ENCODE data around the gene AGTRAP. TPM values are rescaled to one million over a fixed set of nuclear protein-coding genes. Genes with fewer than 3 reads are reported as not detected.

The AGTRAP gene
- total RNA-seq, 1 experiment from 2014 or later: 23.6 TPM

- ChIA-PET POLR2A (ENCODE audit: low non-redundant PET) (no interaction called here), CTCF (no interaction called here)
- no peak within 1 kb of the TSS for H3K4me3 ChIP-seq (ENCODE audit: low read depth, low read length, poor library complexity, severe bottlenecking)
- H3K9me3 ChIP-seq (ENCODE audit: low read depth, low read length, poor library complexity, severe bottlenecking): no peaks in the 10 kb centered on the region
- intact Hi-C loops (cut with micrococcal nuclease; ENCODE audit: unreplicated experiment): no loop called here
- DNase-seq (ENCODE audit: low spot score): no peak
- TF ChIP-seq, protein P1, sequence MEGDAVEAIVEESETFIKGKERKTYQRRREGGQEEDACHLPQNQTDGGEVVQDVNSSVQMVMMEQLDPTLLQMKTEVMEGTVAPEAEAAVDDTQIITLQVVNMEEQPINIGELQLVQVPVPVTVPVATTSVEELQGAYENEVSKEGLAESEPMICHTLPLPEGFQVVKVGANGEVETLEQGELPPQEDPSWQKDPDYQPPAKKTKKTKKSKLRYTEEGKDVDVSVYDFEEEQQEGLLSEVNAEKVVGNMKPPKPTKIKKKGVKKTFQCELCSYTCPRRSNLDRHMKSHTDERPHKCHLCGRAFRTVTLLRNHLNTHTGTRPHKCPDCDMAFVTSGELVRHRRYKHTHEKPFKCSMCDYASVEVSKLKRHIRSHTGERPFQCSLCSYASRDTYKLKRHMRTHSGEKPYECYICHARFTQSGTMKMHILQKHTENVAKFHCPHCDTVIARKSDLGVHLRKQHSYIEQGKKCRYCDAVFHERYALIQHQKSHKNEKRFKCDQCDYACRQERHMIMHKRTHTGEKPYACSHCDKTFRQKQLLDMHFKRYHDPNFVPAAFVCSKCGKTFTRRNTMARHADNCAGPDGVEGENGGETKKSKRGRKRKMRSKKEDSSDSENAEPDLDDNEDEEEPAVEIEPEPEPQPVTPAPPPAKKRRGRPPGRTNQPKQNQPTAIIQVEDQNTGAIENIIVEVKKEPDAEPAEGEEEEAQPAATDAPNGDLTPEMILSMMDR (conservative IDR thresholded peaks at IDR 0.05; ENCODE audit: low read depth, low read length): no peak
- TF ChIP-seq EZH2 (IDR thresholded peaks at IDR 0.05; ENCODE audit: borderline replicate concordance, low read depth, low read length, poor library complexity, severe bottlenecking): no peak
- H3K27me3 ChIP-seq (replicated peaks; ENCODE audit: insufficient read depth, low read depth, low read length, poor library complexity): no peaks in the 10 kb centered on the region
- no peaks in the 10 kb centered on the region for H3K4me1 ChIP-seq (ENCODE audit: insufficient read depth, low read length, poor library complexity, severe bottlenecking)
- H3K36me3 ChIP-seq (ENCODE audit: insufficient read depth, low read length, poor library complexity, severe bottlenecking): no peaks in the 10 kb centered on the region
- BruUV-seq (replicated peaks): no TSS peak
- H3K27ac ChIP-seq (ENCODE audit: low read depth, low read length, poor library complexity, severe bottlenecking): no peak within 1 kb of the TSS
Measured at GRCh38 chr1:11761988-11762406, 26.1 kb downstream of the AGTRAP start, which contains the start of gene C1orf167. TSS of gene C1orf167 (plus strand) at chr1:11762193. CDS start at chr1:11764401, 2,208 bp downstream.

DNA sequence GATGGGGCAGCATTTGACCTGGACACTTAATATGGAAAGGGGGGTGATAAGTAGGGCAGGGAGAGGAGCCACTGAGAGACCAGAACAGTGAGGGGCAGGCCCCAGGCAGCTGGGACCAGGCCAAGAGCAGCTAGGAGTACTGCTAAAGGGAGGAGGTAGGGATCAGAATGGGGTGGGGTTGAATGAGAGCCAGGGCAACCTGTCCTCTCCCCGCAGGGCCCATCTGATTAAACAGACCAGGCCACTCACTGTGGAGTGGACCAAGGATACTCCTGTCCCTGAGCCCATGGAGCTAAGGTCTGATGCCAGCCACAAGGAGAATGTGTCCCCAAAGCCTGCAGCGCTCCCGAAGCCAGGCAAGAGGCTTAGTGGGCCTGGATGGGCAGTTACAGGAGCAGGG lies 28.2 kb downstream of the AGTRAP start:
- no peak overlapping the region for H3K4me3 ChIP-seq (ENCODE audit: low read depth, low read length, poor library complexity, severe bottlenecking)
- H3K27me3 ChIP-seq (replicated peaks; ENCODE audit: insufficient read depth, low read depth, low read length, poor library complexity): no peaks in the 10 kb centered on the region
- ChIA-PET POLR2A (ENCODE audit: low non-redundant PET) (no interaction called here), CTCF (interaction anchor here (0.6 kb wide), 1 partner anchor 210 kb away, joined by 4 read pairs; no protein-coding TSS in a partner anchor)
- no peak for DNase-seq (ENCODE audit: low spot score)
- TF ChIP-seq, protein P1 (conservative IDR thresholded peaks at IDR 0.05; ENCODE audit: low read depth, low read length): no peak
- TF ChIP-seq EZH2 (IDR thresholded peaks at IDR 0.05; ENCODE audit: borderline replicate concordance, low read depth, low read length, poor library complexity, severe bottlenecking): no peak
- no peaks in the 10 kb centered on the region for H3K36me3 ChIP-seq (ENCODE audit: insufficient read depth, low read length, poor library complexity, severe bottlenecking)
- intact Hi-C loops (cut with micrococcal nuclease; ENCODE audit: unreplicated experiment): no loop called here
- BruUV-seq (replicated peaks): no TSS peak
- H3K4me1 ChIP-seq (ENCODE audit: insufficient read depth, low read length, poor library complexity, severe bottlenecking): no peaks in the 10 kb centered on the region
- no peaks in the 10 kb centered on the region for H3K9me3 ChIP-seq (ENCODE audit: low read depth, low read length, poor library complexity, severe bottlenecking)
- no peak overlapping the region for H3K27ac ChIP-seq (ENCODE audit: low read depth, low read length, poor library complexity, severe bottlenecking)

DNA sequence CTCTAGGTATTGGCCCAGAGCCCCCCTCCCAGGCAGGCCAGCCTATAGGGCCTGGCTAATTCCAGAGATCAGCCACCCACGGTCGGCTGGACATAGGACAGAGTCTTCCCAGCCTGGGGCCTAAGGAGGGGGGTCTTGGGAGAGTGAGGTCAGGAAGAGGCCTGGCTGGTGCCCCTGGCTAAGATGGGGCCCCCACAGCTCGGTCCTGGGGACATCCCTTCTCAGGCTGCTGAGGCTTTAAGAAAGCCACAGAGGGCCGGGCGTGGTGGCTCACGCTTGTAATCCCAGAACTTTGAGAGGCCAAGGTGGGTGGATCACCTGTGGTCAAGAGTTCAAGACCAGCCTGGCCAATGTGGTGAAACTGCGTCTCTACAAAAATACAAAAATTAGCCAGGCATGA lies 28.6 kb downstream of the AGTRAP start:
- Histone ChIP-seq H3K27ac (ENCODE audit: low read depth, low read length, poor library complexity, severe bottlenecking) (no peak overlapping the region), H3K4me1 (ENCODE audit: insufficient read depth, low read length, poor library complexity, severe bottlenecking) (no peaks in the 10 kb centered on the region), H3K4me3 (ENCODE audit: low read depth, low read length, poor library complexity, severe bottlenecking) (no peak overlapping the region), H3K36me3 (ENCODE audit: insufficient read depth, low read length, poor library complexity, severe bottlenecking) (no peaks in the 10 kb centered on the region), H3K9me3 (ENCODE audit: low read depth, low read length, poor library complexity, severe bottlenecking) (no peaks in the 10 kb centered on the region), H3K27me3 (replicated peaks; ENCODE audit: insufficient read depth, low read depth, low read length, poor library complexity) (no peaks in the 10 kb centered on the region)
- intact Hi-C loops (cut with micrococcal nuclease; ENCODE audit: unreplicated experiment): no loop called here
- no TSS peak for BruUV-seq (replicated peaks)
- ChIA-PET POLR2A (ENCODE audit: low non-redundant PET) (no interaction called here), CTCF (interaction anchor here (0.6 kb wide), 1 partner anchor 210 kb away, joined by 4 read pairs; no protein-coding TSS in a partner anchor)
- no peak for TF ChIP-seq EZH2 (IDR thresholded peaks at IDR 0.05; ENCODE audit: borderline replicate concordance, low read depth, low read length, poor library complexity, severe bottlenecking)
- TF ChIP-seq, protein P1 (conservative IDR thresholded peaks at IDR 0.05; ENCODE audit: low read depth, low read length): no peak
- no peak for DNase-seq (ENCODE audit: low spot score)
